Endothelial cell of umbilical vein (primary cell): Measurements from ENCODE around the gene LCN2. TPM values are rescaled to one million over a fixed set of nuclear protein-coding genes. Genes with fewer than 3 reads are reported as not detected.
"Not testable (repeated sequence)": the region's sequence is repeated elsewhere in the genome, so short reads cannot be mapped to it uniquely, and the experiment has no call there.

ENCODE experiments used
- BruUV-seq: library from RNA; stranded (reverse); fragments of 400-500 nt; replicated peaks from 2 replicates; lab custom pipeline; 2021; lab: Mats Ljungman, UMichigan
- CTCF ChIA-PET: fragments of 300-600, 350-600 bp; sonication (Branson Sonifier 250); formaldehyde crosslinking; loops from one replicate; lab custom pipeline; 2021; ENCODE audit warnings: antibody characterized with exemption, inconsistent platforms; lab: Charles Lee
- POLR2A ChIA-PET: fragments of 300-600, 350-600 bp; sonication (Branson Sonifier 250); formaldehyde crosslinking; loops from one replicate; lab custom pipeline; 2021; ENCODE audit warnings: antibody characterized with exemption, inconsistent platforms; lab: Charles Lee
- DNase-seq: peaks from one replicate; pipeline ENCODE4 v3.0.0-alpha.2; 2011; ENCODE audit warnings: low read depth, low spot score
- FAIRE-seq: peaks from 2 replicates; lab custom pipeline; 2011; peaks lifted over from hg19 to GRCh38; lab: Jason Lieb, UNC
- H2AFZ ChIP-seq: 2 replicates; pipeline ENCODE4 v1.6.0; 2012; ENCODE audit warnings: low read depth, low read length, control low read depth, inconsistent platforms
- H3K27ac ChIP-seq: 2 replicates; pipeline ENCODE4 v1.5.1; 2011; ENCODE audit warnings: low read depth, mild to moderate bottlenecking, control low read depth, low read length, moderate library complexity; ENCODE audit not compliant: insufficient read depth
- H3K27me3 ChIP-seq, 2 experiments: 2 replicates each; pipeline versions ENCODE4 v1.6.0 to v1.6.1; 2011; ENCODE audit warnings: low read length in 2 of 2, mixed read lengths in 1 of 2; ENCODE audit not compliant: control insufficient read depth in 2 of 2, insufficient read depth in 2 of 2
- H3K36me3 ChIP-seq, 2 experiments: 2 replicates in 1 of 2; 3 replicates in 1 of 2; pipeline ENCODE4 v1.5.1; 2011; ENCODE audit warnings: low read length in 2 of 2, mild to moderate bottlenecking in 1 of 2, moderate library complexity in 1 of 2; ENCODE audit not compliant: control insufficient read depth in 2 of 2, insufficient read depth in 2 of 2; ENCODE audit errors: extremely low read depth in 1 of 2
- H3K4me1 ChIP-seq: 3 replicates; pipeline ENCODE4 v1.5.1; 2011; ENCODE audit warnings: mild to moderate bottlenecking, low read length; ENCODE audit not compliant: control insufficient read depth, insufficient read depth; ENCODE audit errors: extremely low read depth
- H3K4me2 ChIP-seq: 2 replicates; pipeline ENCODE4 v1.6.1; 2011; ENCODE audit warnings: low read length, control low read depth, mixed read lengths; ENCODE audit not compliant: insufficient read depth
- H3K4me3 ChIP-seq, 3 experiments: fragments of 200-600 bp in 1 of 3; sonication (generic), shearing (Covaris generic) in 1 of 3; replicated peaks in 1 of 3; 2 replicates each; pipeline ENCODE4 v1.5.1; 2011 to 2016; ENCODE audit warnings: control low read depth in 3 of 3, low read length in 3 of 3, mild to moderate bottlenecking in 2 of 3, inconsistent platforms in 1 of 3, low read depth in 1 of 3, moderate library complexity in 1 of 3; ENCODE audit not compliant: insufficient read depth in 1 of 3
- H3K79me2 ChIP-seq: 2 replicates; pipeline ENCODE4 v1.6.0; 2012; ENCODE audit warnings: low read length, inconsistent platforms; ENCODE audit not compliant: control insufficient read depth, insufficient read depth
- H3K9ac ChIP-seq: replicated peaks from 2 replicates; pipeline ENCODE3; 2011; ENCODE audit warnings: low read length, control low read depth; ENCODE audit not compliant: insufficient read depth; ENCODE audit errors: extremely low read depth
- H3K9me1 ChIP-seq: replicated peaks from 3 replicates; pipeline ENCODE4 v1.6.0; 2011; ENCODE audit warnings: mild to moderate bottlenecking, low read length; ENCODE audit not compliant: control insufficient read depth, insufficient read depth; ENCODE audit errors: extremely low read depth
- H3K9me3 ChIP-seq: replicated peaks from 2 replicates; pipeline ENCODE4 v1.5.1; 2012; ENCODE audit warnings: low read length, inconsistent platforms; ENCODE audit not compliant: control insufficient read depth, insufficient read depth
- H4K20me1 ChIP-seq: replicated peaks from 2 replicates; pipeline ENCODE3; 2011; ENCODE audit warnings: mild to moderate bottlenecking, low read length; ENCODE audit not compliant: control insufficient read depth, insufficient read depth; ENCODE audit errors: extremely low read depth
- JUN ChIP-seq: IDR thresholded peaks from 2 replicates; pipeline ENCODE4 v1.6.1; 2011; ENCODE audit warnings: borderline replicate concordance, low read depth; ENCODE audit not compliant: insufficient read length, insufficient read depth
- POLR2A ChIP-seq: IDR thresholded peaks from 2 replicates; pipeline ENCODE4 v1.6.1; 2012; ENCODE audit warnings: low read depth, mild to moderate bottlenecking, control low read depth, low read length
- dilution Hi-C: fragments of 300-500 bp; cut with MboI; formaldehyde crosslinking; loops from one replicate; pipeline ENCODE4 v1.15.0; 2019; ENCODE audit warnings: low sequenced_read_pairs; ENCODE audit not compliant: extremely low pct_ligation_motif_present
- intact Hi-C: fragments of 100-400 bp; cut with micrococcal nuclease; formaldehyde crosslinking; loops from one replicate; pipeline ENCODE4 v1.10.0; 2022
- polyA plus RNA-seq, 4 experiments: library from polyadenylated mRNA; depleted of rRNA in 3 of 4; stranded (reverse) in 3 of 4; unstranded in 1 of 4; fragments of >200 nt; gene quantifications; 2 replicates each; pipeline versions ENCODE4 v1.2.1 to v1.2.3, GENCODE V29; 2011 to 2012; ENCODE audit warnings: missing spikeins in 1 of 4
- total RNA-seq: library from RNA; stranded (reverse); gene quantifications from 2 replicates; pipeline ENCODE4 v1.2.3, GENCODE V29; 2021
- TF ChIP-seq, protein P1 (sequence below), 2 donors: IDR thresholded peaks; 1 replicate in 1 of 2; 2 replicates in 1 of 2; pipeline ENCODE4 v1.5.1; 2011; ENCODE audit warnings: low read length in 2 of 2, mild to moderate bottlenecking in 2 of 2, moderate library complexity in 2 of 2, control low read depth in 1 of 2, inconsistent platforms in 1 of 2, low read depth in 1 of 2; ENCODE audit not compliant: insufficient read depth in 1 of 2; ENCODE audit errors: extremely low read depth in 1 of 2

The LCN2 gene
- total and polyA plus RNA-seq, 2 donors (not counting 3 experiments of a cell fraction or from before 2014, with no cell fraction given), result not detected

DNA sequence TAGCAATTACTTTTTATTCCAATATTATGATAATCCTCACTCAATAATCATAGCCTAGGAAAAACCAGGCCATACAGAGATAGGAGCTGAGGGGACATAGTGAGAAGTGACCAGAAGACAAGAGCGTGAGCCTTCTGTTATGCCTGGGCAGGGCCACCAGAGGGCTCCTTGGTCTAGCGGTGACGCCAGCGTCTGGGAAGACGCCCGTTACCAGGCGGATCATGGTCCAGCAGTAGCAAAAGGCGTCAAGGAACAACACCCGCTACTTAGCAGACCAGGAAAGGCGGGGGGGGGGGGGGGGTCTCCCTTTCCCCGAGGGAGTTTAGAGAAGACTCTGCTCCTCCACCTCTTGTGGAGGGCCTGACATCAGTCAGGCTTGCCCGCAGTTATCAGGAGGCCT lies 32.2 kb downstream of the LCN2 start:
- dilution Hi-C loops, H3K27me3 ChIP-seq, H3K9me1 ChIP-seq, BruUV-seq, H4K20me1 ChIP-seq, H3K4me1 ChIP-seq, H2AFZ ChIP-seq, H3K9ac ChIP-seq, H3K4me3 ChIP-seq, H3K9me3 ChIP-seq, H3K4me2 ChIP-seq, DNase-seq, H3K79me2 ChIP-seq, POLR2A ChIA-PET, FAIRE-seq, H3K27ac ChIP-seq: not testable (repeated sequence)
- peaks cover 21 to 52% of the 10 kb centered on the region in 2 experiments for H3K36me3 ChIP-seq
- CTCF ChIA-PET, result interaction anchor here (0.8 kb wide), 1 partner anchor 160 kb away, joined by 5 read pairs; no protein-coding TSS in a partner anchor
- intact Hi-C loops, result loop anchor here (5.0 kb wide), 1 partner anchor 161 kb away; the partner anchor contains the start of gene SLC27A4
- TF ChIP-seq, protein P1, sequence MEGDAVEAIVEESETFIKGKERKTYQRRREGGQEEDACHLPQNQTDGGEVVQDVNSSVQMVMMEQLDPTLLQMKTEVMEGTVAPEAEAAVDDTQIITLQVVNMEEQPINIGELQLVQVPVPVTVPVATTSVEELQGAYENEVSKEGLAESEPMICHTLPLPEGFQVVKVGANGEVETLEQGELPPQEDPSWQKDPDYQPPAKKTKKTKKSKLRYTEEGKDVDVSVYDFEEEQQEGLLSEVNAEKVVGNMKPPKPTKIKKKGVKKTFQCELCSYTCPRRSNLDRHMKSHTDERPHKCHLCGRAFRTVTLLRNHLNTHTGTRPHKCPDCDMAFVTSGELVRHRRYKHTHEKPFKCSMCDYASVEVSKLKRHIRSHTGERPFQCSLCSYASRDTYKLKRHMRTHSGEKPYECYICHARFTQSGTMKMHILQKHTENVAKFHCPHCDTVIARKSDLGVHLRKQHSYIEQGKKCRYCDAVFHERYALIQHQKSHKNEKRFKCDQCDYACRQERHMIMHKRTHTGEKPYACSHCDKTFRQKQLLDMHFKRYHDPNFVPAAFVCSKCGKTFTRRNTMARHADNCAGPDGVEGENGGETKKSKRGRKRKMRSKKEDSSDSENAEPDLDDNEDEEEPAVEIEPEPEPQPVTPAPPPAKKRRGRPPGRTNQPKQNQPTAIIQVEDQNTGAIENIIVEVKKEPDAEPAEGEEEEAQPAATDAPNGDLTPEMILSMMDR (IDR thresholded peaks at IDR 0.05; ENCODE audit: extremely low read depth in 1 of 2, insufficient read depth in 1 of 2, low read depth in 1 of 2, low read length in 2 of 2), result peak in 1 of 2 donors; percentile 40

DNA sequence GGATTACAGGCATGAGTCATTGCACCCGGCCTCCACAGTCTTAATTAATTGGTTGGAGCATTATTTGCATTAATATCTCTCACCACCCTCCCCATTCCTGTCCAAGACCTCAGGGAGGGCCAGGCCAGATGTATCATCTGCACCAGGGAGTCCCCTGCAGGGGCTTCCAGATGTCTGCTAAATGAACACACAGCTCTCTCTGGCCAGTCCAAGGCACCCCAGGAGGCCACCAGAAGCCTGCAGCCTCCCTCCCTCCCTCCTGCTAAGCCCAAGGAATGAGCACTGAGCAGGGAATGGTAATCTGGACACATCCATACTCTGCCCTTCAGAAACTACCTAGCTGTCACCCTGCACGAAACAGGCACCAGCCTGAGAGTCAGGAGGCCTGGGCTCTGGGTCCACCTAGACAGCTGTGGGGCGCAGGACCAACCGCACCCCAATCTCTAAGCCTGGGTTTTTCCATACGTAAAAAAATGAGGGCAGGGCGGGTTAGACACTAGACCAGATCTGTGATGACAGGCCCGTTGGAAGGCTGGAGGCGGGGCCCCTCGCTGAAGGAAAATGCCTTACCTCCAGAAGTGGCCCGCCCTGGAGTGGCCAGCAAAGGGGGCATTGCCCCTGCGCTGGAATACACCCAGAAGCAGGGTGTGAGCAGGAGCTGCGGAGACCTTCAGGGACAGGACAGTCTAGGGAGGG lies 33.8 kb downstream of the LCN2 start:
- Histone ChIP-seq H3K9me3 (no peaks in the 10 kb centered on the region), H3K4me2 (no peak overlapping the region), H2AFZ (no peak overlapping the region), H3K9ac (no peak overlapping the region), H3K27ac (no peak overlapping the region), H3K4me1 (no peaks in the 10 kb centered on the region), H3K27me3 (no peaks in the 10 kb centered on the region), H3K36me3 (peaks cover 22 to 45% of the 10 kb centered on the region in 2 experiments), H3K9me1 (no peaks in the 10 kb centered on the region), H4K20me1 (no peaks in the 10 kb centered on the region), H3K4me3 (no peak overlapping the region), H3K79me2 (peaks cover 2% of the 10 kb centered on the region)
- CTCF ChIA-PET, result interaction anchor here (0.8 to 2.0 kb wide), 8 partner anchors 10 to 158 kb away, joined by 3 to 9 read pairs (median 4); no protein-coding TSS in a partner anchor
- POLR2A ChIA-PET, result no interaction called here
- BruUV-seq, result no TSS peak
- dilution Hi-C loops, result no loop called here
- intact Hi-C loops, result loop anchor here (1.0 to 5.0 kb wide), 2 partner anchors 8 to 159 kb away; partner anchors contain the start of genes CIZ1 and SLC27A4
- no peak for TF ChIP-seq JUN
- TF ChIP-seq, protein P1 (IDR thresholded peaks at IDR 0.05; ENCODE audit: extremely low read depth in 1 of 2, insufficient read depth in 1 of 2, low read depth in 1 of 2, low read length in 2 of 2), result no peak
- no peak for TF ChIP-seq POLR2A
- DNase-seq (no peak), FAIRE-seq (no peak)
